Kidney (tissue), 14 donors: ENCODE data around the gene CATSPER1. TPM values are rescaled to one million over a fixed set of nuclear protein-coding genes. Genes with fewer than 3 reads are reported as not detected.

Source experiments
- DNase-seq, 5 donors: peaks; one replicate each; pipeline ENCODE4 v3.0.0-alpha.2; 2013 to 2020
- FAIRE-seq: peaks from 2 replicates; lab custom pipeline; 2012; peaks lifted over from hg19 to GRCh38; lab: Jason Lieb, UNC
- H3K27ac ChIP-seq, 2 donors: one replicate each; pipeline ENCODE4 v1.7.0; 2013; ENCODE audit warnings: low read depth in 2 of 2, low read length in 2 of 2, inconsistent platforms in 1 of 2
- H3K27me3 ChIP-seq: one replicate; pipeline ENCODE4 v1.7.1; 2013; ENCODE audit warnings: low read length, inconsistent platforms; ENCODE audit not compliant: control insufficient read depth, insufficient read depth
- H3K36me3 ChIP-seq, 3 donors: one replicate each; pipeline versions ENCODE4 v1.7.0 to v1.7.1; 2013; ENCODE audit warnings: low read length in 3 of 3, control low read depth in 1 of 3, inconsistent platforms in 1 of 3; ENCODE audit not compliant: insufficient read depth in 3 of 3, control insufficient read depth in 2 of 3
- H3K4me1 ChIP-seq, 3 donors: one replicate each; pipeline versions ENCODE4 v1.7.0 to v1.7.1; 2013; ENCODE audit warnings: low read length in 3 of 3, inconsistent platforms in 1 of 3, low read depth in 1 of 3; ENCODE audit not compliant: control insufficient read depth in 2 of 3, insufficient read depth in 2 of 3
- H3K4me3 ChIP-seq, 3 donors: one replicate each; pipeline versions ENCODE4 v1.7.0 to v1.8.1; 2013; ENCODE audit warnings: low read length in 3 of 3, control low read depth in 1 of 3, inconsistent platforms in 1 of 3
- H3K9ac ChIP-seq, 3 donors: one replicate each; pipeline versions ENCODE4 v1.7.0 to v1.7.1; 2013; ENCODE audit warnings: low read length in 3 of 3, control low read depth in 1 of 3, inconsistent platforms in 1 of 3
- H3K9me3 ChIP-seq, 3 donors: one replicate each; pipeline versions ENCODE4 v1.7.0 to v1.7.1; 2013; ENCODE audit warnings: low read length in 3 of 3, control low read depth in 1 of 3, inconsistent platforms in 1 of 3; ENCODE audit not compliant: control insufficient read depth in 2 of 3, insufficient read depth in 1 of 3
- intact Hi-C: fragments of 100-400 bp; cut with DNase I; formaldehyde crosslinking; loops from one replicate; pipeline ENCODE4 v1.11.1; 2022
- polyA plus RNA-seq: library from polyadenylated mRNA; stranded (reverse); fragments of 350-450 nt; fragmentation: Illumina TruSeq; extraction: RNeasy Lipid Tissue Mini Kit (QIAGEN cat#74804); gene quantifications from one replicate; pipeline ENCODE4 v1.2.3, GENCODE V29; 2014; ENCODE audit warnings: low read depth, low replicate concordance; ENCODE audit not compliant: insufficient read depth
- total RNA-seq: library from RNA; stranded (reverse); fragmentation: NEBNext Ultra II Directional; extraction: Animal tissue kit (Norgen Biotek cat#: 25700); gene quantifications from one replicate; pipeline ENCODE4 v1.2.1, GENCODE V29; 2021
- TF ChIP-seq, protein P1 (sequence below): IDR thresholded peaks from 3 replicates; pipeline ENCODE4 v1.5.1; 2012; ENCODE audit warnings: mild to moderate bottlenecking, moderate library complexity, borderline replicate concordance; ENCODE audit not compliant: insufficient read depth; ENCODE audit errors: extremely low read depth
- donor health status: control.
- donor health status: control.
- donor health status: control.
- donor health status: control.
- donor health status: control.
- donor health status: DM: yes; HTN: yes; CAD: no.
- donor health status: Normal renal cell carcinoma (clear cell type).

Gene CATSPER1
- total and polyA plus RNA-seq, 2 donors from 2014 or later, result 0.76 TPM; not detected in 1

DNA sequence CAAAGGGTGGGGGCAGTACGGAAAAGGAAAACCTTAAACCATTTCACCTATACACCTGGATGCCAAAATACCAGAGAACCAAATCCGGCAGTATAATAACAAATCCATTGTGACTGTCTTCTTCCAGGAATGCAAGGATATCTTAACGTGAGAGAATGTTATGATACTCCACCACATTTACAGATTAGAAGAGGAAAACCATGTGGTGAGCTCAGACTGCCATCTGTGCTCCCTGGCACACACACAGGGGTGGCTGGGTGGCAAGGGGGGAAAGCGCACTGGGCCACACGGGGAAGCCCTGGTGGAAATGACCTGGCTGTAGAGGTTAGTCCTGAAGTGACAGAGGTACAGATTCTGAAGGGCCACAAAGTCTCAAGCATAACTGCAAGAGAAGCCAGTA is 34.2 kb downstream of the CATSPER1 start:
- H3K36me3 ChIP-seq, result no peaks in the 10 kb centered on the region
- FAIRE-seq, result no peak
- intact Hi-C loops, result no loop called here

DNA sequence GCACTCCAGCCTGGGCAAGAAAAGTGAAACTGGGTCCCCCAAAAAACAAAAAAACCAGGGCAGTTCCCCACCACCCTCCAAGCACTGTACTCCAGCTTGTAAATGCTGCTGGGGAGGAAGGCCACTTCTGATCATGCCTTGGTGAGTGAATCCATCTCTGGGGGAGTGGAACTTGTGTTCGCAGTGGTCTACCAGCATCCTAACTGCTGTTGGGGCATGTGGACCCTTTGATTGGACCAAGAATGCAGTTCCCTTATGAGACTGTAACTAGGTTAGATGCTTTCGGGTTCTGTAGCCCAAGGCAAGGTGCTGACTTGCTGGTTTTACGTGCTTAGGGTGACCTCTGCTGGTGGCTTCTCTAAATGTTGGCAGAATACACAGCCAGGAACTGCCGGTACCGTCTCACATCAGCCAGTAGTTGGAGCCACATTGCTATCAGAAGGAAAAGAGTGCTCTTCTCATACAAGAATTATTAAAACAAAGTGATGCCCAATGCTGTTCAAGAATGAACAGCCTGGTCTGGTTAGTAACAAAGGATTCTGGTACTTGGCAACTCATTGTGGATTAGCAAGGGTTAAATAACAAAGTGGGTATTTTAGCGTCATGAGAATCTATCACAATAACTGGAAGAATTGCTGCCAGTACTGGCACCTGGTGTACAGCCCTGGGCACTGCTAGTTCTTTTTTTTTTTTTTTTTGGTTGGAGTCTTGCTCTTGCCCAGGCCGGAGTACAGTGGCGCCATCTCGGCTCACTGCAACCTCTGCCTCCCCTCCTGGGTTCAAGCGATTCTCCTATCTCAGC is 37.3 kb downstream of the CATSPER1 start:
- Histone ChIP-seq H3K4me1 (no peaks in the 10 kb centered on the region), H3K4me3 (no peak overlapping the region), H3K27me3 (no peaks in the 10 kb centered on the region), H3K9me3 (no peaks in the 10 kb centered on the region), H3K36me3 (no peaks in the 10 kb centered on the region), H3K27ac (no peak overlapping the region), H3K9ac (no peak overlapping the region)
- TF ChIP-seq, protein P1, sequence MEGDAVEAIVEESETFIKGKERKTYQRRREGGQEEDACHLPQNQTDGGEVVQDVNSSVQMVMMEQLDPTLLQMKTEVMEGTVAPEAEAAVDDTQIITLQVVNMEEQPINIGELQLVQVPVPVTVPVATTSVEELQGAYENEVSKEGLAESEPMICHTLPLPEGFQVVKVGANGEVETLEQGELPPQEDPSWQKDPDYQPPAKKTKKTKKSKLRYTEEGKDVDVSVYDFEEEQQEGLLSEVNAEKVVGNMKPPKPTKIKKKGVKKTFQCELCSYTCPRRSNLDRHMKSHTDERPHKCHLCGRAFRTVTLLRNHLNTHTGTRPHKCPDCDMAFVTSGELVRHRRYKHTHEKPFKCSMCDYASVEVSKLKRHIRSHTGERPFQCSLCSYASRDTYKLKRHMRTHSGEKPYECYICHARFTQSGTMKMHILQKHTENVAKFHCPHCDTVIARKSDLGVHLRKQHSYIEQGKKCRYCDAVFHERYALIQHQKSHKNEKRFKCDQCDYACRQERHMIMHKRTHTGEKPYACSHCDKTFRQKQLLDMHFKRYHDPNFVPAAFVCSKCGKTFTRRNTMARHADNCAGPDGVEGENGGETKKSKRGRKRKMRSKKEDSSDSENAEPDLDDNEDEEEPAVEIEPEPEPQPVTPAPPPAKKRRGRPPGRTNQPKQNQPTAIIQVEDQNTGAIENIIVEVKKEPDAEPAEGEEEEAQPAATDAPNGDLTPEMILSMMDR, result peak; percentile 99
- peak; percentile 77 to 97 (median 95) for DNase-seq
- intact Hi-C loops, result loop anchor here (10.0 kb wide), 1 partner anchor 104 kb away; the partner anchor contains the start of gene FIBP
- FAIRE-seq, result peak; percentile 97

More for the DNA sequence above, 34.2 kb downstream of the CATSPER1 start:
- TF ChIP-seq, protein P1, result no peak
- H3K27ac ChIP-seq, result no peak overlapping the region
- no peak overlapping the region for H3K9ac ChIP-seq
- no peak overlapping the region for H3K4me3 ChIP-seq
- H3K4me1 ChIP-seq, result no peaks in the 10 kb centered on the region
- no peak for DNase-seq
- no peaks in the 10 kb centered on the region for H3K27me3 ChIP-seq
- H3K9me3 ChIP-seq, result no peaks in the 10 kb centered on the region

DNA sequence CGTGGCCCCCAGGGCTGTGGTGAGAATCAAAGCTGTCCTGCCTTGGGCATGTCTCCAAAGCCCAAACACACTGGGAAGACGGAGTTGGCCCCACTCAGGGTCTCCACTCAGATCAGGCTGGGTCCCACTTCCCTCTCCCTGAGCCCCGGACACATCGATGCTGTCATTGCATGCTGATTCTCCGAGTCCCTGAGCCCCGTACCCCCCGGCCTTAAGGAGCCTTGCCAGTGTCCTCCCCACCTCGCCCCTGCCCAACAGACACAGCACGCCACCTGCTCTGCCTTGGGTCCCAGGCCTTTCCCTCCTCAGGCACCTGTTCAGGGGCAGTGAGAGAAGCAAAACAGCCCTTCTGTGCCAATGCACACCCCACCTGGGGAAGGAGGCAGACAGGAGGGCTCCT is 38.9 kb downstream of the CATSPER1 start:
- Histone ChIP-seq H3K4me3 (no peak overlapping the region), H3K27me3 (no peaks in the 10 kb centered on the region), H3K4me1 (no peaks in the 10 kb centered on the region), H3K36me3 (no peaks in the 10 kb centered on the region), H3K9me3 (no peaks in the 10 kb centered on the region), H3K9ac (no peak overlapping the region), H3K27ac (no peak overlapping the region)
- FAIRE-seq (no peak), DNase-seq (peak in 1 of 5 donors; percentile 66)
- TF ChIP-seq, protein P1, result no peak
- intact Hi-C loops, result loop anchor here (10.0 kb wide), 1 partner anchor 103 kb away; the partner anchor contains the start of gene FIBP
